HepG2 (cell line): Measurements from ENCODE around the gene PFN4. TPM values are rescaled to one million over a fixed set of nuclear protein-coding genes. Genes with fewer than 3 reads are reported as not detected.
"Not testable (repeated sequence)": the region's sequence is repeated elsewhere in the genome, so short reads cannot be mapped to it uniquely, and the experiment has no call there.

Experiments
- ATAC-seq: fragments of 200-7000 bp; cut with Tn5 transposase; 3 replicates; pipeline ENCODE4 v1.9.1; 2020; ENCODE audit warnings: mild to moderate bottlenecking, moderate library complexity
- BruUV-seq: library from RNA; stranded (reverse); fragments of 400-500 nt; replicated peaks from 2 replicates; lab custom pipeline; 2021; lab: Mats Ljungman, UMichigan
- CTCF ChIA-PET: fragments of 300-600 bp; formaldehyde crosslinking; extraction: SDS; loops from one replicate; lab custom pipeline; 2021; ENCODE audit warnings: low total read pairs, inconsistent platforms, low intra/inter-chr PET ratio; lab: Yijun Ruan, JAX
- POLR2A ChIA-PET: fragments of 350-600 bp; sonication (Branson Sonifier 250); formaldehyde crosslinking; loops from one replicate; lab custom pipeline; 2020; ENCODE audit warnings: antibody characterized with exemption, inconsistent platforms; lab: Yijun Ruan, JAX
- DNase-seq: peaks from one replicate; pipeline ENCODE4 v3.0.0-alpha.2; 2015; ENCODE audit warnings: low spot score
- FAIRE-seq: peaks from 3 replicates; lab custom pipeline; 2011; peaks lifted over from hg19 to GRCh38; lab: Jason Lieb, UNC
- H2AFZ ChIP-seq: one replicate; pipeline ENCODE4 v1.6.1; 2011; ENCODE audit warnings: low read length, inconsistent platforms
- H3K27ac ChIP-seq: fragments of 300-600 bp; 3 replicates; pipeline ENCODE4 v1.8.0; 2011; ENCODE audit warnings: mixed run types, mild to moderate bottlenecking, mixed read lengths, low read length, inconsistent platforms; ENCODE audit not compliant: insufficient read depth; ENCODE audit errors: extremely low read length
- H3K27me3 ChIP-seq, 2 experiments: fragments of 200-600 bp in 1 of 2; 2 replicates in 1 of 2; 3 replicates in 1 of 2; pipeline versions ENCODE4 v1.6.0 to v1.8.0; 2011; ENCODE audit warnings: low read length in 2 of 2, mild to moderate bottlenecking in 2 of 2, moderate library complexity in 2 of 2, inconsistent platforms in 1 of 2; ENCODE audit not compliant: insufficient read depth in 2 of 2, control insufficient read depth in 1 of 2
- H3K36me3 ChIP-seq, 2 experiments: fragments of 200-600 bp in 1 of 2; replicated peaks in 1 of 2; 2 replicates in 1 of 2; 3 replicates in 1 of 2; pipeline versions ENCODE4 v1.5.1 to v1.8.0; 2011; ENCODE audit warnings: low read length in 2 of 2, inconsistent platforms in 1 of 2; ENCODE audit not compliant: insufficient read depth in 2 of 2, control insufficient read depth in 1 of 2
- H3K4me1 ChIP-seq: 2 replicates; pipeline ENCODE4 v1.5.1; 2012; ENCODE audit warnings: low read length, inconsistent platforms; ENCODE audit not compliant: insufficient read depth
- H3K4me2 ChIP-seq: 2 replicates; pipeline ENCODE4 v1.6.0; 2011; ENCODE audit warnings: low read depth, low read length, inconsistent platforms
- H3K4me3 ChIP-seq, 3 experiments: fragments of 200-600 bp in 1 of 3; sonication (generic), shearing (Covaris generic) in 1 of 3; replicated peaks in 1 of 3; 2 replicates each; pipeline ENCODE4 v1.5.1; 2011 to 2016; ENCODE audit warnings: low read length in 3 of 3, inconsistent platforms in 2 of 3, low read depth in 2 of 3, mild to moderate bottlenecking in 2 of 3, control low read depth in 1 of 3, mixed read lengths in 1 of 3; ENCODE audit not compliant: insufficient read depth in 1 of 3
- H3K79me2 ChIP-seq: one replicate; pipeline ENCODE4 v1.6.1; 2011; ENCODE audit warnings: low read length, inconsistent platforms; ENCODE audit not compliant: insufficient read depth
- H3K9ac ChIP-seq: 2 replicates; pipeline ENCODE4 v1.6.0; 2011; ENCODE audit warnings: mild to moderate bottlenecking, low read depth, low read length, inconsistent platforms; ENCODE audit not compliant: insufficient read depth
- H3K9me3 ChIP-seq: 2 replicates; pipeline ENCODE4 v1.5.1; 2012; ENCODE audit warnings: mild to moderate bottlenecking, low read length
- H4K20me1 ChIP-seq: 2 replicates; pipeline ENCODE4 v1.6.0; 2011; ENCODE audit warnings: inconsistent platforms, mild to moderate bottlenecking, low read length, moderate library complexity; ENCODE audit not compliant: insufficient read depth
- CC2D1A ChIP-seq: sonication (generic); formaldehyde crosslinking; IDR thresholded peaks from 2 replicates; pipeline ENCODE4 v1.8.1; 2023; ENCODE audit warnings: mild to moderate bottlenecking, missing genetic modification reagents
- DPF2 ChIP-seq: sonication (generic); formaldehyde crosslinking; IDR thresholded peaks from 2 replicates; pipeline ENCODE4 v1.4.0; 2020; ENCODE audit warnings: mild to moderate bottlenecking, low read depth, missing genetic modification reagents, borderline replicate concordance
- FOXP4 ChIP-seq: sonication (generic); formaldehyde crosslinking; IDR thresholded peaks from 2 replicates; pipeline ENCODE4 v1.4.0; 2020; ENCODE audit warnings: missing genetic modification reagents
- JUN ChIP-seq: sonication (generic); formaldehyde crosslinking; IDR thresholded peaks from 2 replicates; pipeline ENCODE4 v1.4.0; 2020; ENCODE audit warnings: mild to moderate bottlenecking, missing genetic modification reagents
- ZNF839 ChIP-seq: sonication (generic); formaldehyde crosslinking; IDR thresholded peaks from 2 replicates; pipeline ENCODE4 v1.4.0; 2020; ENCODE audit warnings: missing genetic modification reagents, mild to moderate bottlenecking, borderline replicate concordance
- WGBS: methylation state at CpG from one replicate; pipeline ENCODE4 v1.1.6; 2017; ENCODE audit warnings: low lambda C conversion rate; 5-methylcytosine and 5-hydroxymethylcytosine counted together
- in situ Hi-C: cut with HindIII; loops from 2 replicates; pipeline ENCODE4 v1.10.0; 2017; ENCODE audit warnings: low pct_unique_long_range_greater_than_20kb; ENCODE audit not compliant: extremely low pct_ligation_motif_present
- intact Hi-C: fragments of 100-400 bp; cut with micrococcal nuclease; formaldehyde crosslinking; loops from one replicate; pipeline ENCODE4 v1.10.0; 2022; ENCODE audit not compliant: unreplicated experiment
- polyA plus RNA-seq, 8 experiments: library from polyadenylated mRNA; depleted of rRNA in 3 of 8; stranded (reverse) in 7 of 8; unstranded in 1 of 8; fragments of >200 nt; fragmentation: Illumina TruSeq in 4 of 8; extraction: Trizol in 4 of 8; gene quantifications; 2 replicates each; pipeline versions ENCODE4 v1.2.1 to v1.2.3, GENCODE V29; 2011 to 2016; ENCODE audit warnings: low read depth in 4 of 8, missing spikeins in 1 of 8, mixed read lengths in 1 of 8; ENCODE audit not compliant: insufficient read depth in 1 of 8
- total RNA-seq, 5 experiments: library from RNA; depleted of rRNA; stranded (reverse); fragments of >200 nt; fragmentation: Illumina TruSeq; extraction: Trizol; gene quantifications; 2 replicates each; pipeline ENCODE4 v1.2.3, GENCODE V29; 2016; ENCODE audit warnings: low read depth in 1 of 5

The PFN4 gene
- total and polyA plus RNA-seq, 2 of the 13 experiments (the other 11 are each of a cell fraction or from before 2014, with no cell fraction given), result 0.12 to 0.20 TPM

GRCh38 chr2:24095171-24095677 lies 27.9 kb downstream of the PFN4 start (continued):
- 0 out of 2 replicates have a peak, but pooled peaks have one; percentile 38 for TF ChIP-seq CC2D1A (CRISPR knock-in tag)
- TF ChIP-seq JUN (CRISPR knock-in tag), result peak; percentile 23; the same call in 1 of the 2 replicates
- peak; percentile 65 for TF ChIP-seq FOXP4
- peak; percentile 57; the same call in 1 of the 2 replicates for TF ChIP-seq ZNF839 (CRISPR knock-in tag)
- peak; percentile 7; the same call in 1 of the 2 replicates for TF ChIP-seq DPF2

- 90% methylated on average over 5 of the region's 5 CpGs for WGBS
- H3K27ac ChIP-seq, DNase-seq, H3K9me3 ChIP-seq, ATAC-seq, POLR2A ChIA-PET, H3K36me3 ChIP-seq, H3K4me2 ChIP-seq, CTCF ChIA-PET, H3K79me2 ChIP-seq, H3K27me3 ChIP-seq, in situ Hi-C loops, H4K20me1 ChIP-seq, BruUV-seq, intact Hi-C loops, H3K9ac ChIP-seq, FAIRE-seq, H2AFZ ChIP-seq, H3K4me3 ChIP-seq: not testable (repeated sequence)
- H3K4me1 ChIP-seq, result peaks cover 26% of the 10 kb centered on the region
These were observed 29.9 kb downstream of the PFN4 start for GRCh38 chr2:24093270-24093669.
